Measurements from ENCODE around the gene PPP1R13B. TPM values are rescaled to one million over a fixed set of nuclear protein-coding genes. Genes with fewer than 3 reads are reported as not detected.
A peak's percentile ranks its signal among the peaks of the same experiment; 100 is the strongest.

The PPP1R13B gene
- total RNA-seq, 3 donors from 2014 or later: 49.6 to 65.5 (median 52.1) TPM

GRCh38 chr14:103712633-103713247, 134.6 kb downstream of the PPP1R13B start:
- intact Hi-C loops (cut with DNase I, micrococcal nuclease): no loop called here
- TF ChIP-seq, protein P1, sequence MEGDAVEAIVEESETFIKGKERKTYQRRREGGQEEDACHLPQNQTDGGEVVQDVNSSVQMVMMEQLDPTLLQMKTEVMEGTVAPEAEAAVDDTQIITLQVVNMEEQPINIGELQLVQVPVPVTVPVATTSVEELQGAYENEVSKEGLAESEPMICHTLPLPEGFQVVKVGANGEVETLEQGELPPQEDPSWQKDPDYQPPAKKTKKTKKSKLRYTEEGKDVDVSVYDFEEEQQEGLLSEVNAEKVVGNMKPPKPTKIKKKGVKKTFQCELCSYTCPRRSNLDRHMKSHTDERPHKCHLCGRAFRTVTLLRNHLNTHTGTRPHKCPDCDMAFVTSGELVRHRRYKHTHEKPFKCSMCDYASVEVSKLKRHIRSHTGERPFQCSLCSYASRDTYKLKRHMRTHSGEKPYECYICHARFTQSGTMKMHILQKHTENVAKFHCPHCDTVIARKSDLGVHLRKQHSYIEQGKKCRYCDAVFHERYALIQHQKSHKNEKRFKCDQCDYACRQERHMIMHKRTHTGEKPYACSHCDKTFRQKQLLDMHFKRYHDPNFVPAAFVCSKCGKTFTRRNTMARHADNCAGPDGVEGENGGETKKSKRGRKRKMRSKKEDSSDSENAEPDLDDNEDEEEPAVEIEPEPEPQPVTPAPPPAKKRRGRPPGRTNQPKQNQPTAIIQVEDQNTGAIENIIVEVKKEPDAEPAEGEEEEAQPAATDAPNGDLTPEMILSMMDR (IDR thresholded peaks at IDR 0.05): no peak
- ATAC-seq (no peak), DNase-seq (peak in 2 of 3 donors; percentile 59 to 60)
- H3K4me3 ChIP-seq: no peak overlapping the region
- H3K36me3 ChIP-seq (ENCODE audit: low read depth): peaks cover 4% of the 10 kb centered on the region
- peaks cover 46% of the 10 kb centered on the region for H3K4me1 ChIP-seq (ENCODE audit: low read depth)
- H3K9me3 ChIP-seq: no peaks in the 10 kb centered on the region

DNA sequence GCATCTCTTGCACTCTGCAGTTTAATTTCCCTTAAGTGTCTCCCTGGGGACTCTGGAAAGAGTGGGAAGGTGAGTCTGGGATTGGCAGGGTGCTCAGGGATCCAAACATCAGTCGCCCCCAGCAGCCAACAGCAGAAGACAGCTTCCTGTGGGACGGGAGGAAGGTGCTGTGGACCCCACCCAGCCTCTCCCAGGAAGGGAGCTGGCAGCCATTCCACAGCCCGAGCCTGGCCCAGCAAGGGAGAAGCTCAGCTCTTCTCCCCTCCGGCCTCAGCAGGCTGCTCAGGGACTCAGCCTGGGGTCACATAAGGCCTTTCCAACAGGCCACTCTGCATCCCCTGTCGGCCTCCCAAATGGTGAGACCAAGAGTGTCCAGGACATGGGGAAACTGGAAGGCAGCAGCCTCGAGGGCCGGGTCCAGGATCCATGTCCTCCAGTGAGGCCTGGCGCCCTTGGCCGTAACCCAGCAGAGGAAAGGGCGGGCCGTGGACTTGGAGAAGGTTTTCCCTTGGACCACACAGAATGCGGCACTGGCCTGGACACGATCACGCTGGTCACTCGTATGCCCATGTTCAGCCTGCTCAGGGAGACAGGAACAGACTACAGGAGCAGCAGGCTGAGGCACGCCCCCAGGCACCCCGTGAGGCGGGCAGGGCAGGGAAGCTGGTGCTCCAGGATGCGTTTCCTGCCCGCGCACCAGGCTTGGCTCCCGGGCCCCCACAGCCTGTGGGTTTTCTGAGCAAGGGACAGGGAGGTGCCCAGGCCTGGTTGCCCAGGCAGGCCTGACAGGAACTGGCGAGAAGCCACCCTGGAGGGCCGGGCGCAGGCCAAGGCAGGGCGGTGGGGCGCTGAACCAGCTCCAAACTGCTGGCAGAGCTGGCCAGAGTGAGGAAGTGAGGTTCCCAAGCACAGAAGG, 135.6 kb downstream of the PPP1R13B start:
- ATAC-seq: peak; percentile 46

DNA sequence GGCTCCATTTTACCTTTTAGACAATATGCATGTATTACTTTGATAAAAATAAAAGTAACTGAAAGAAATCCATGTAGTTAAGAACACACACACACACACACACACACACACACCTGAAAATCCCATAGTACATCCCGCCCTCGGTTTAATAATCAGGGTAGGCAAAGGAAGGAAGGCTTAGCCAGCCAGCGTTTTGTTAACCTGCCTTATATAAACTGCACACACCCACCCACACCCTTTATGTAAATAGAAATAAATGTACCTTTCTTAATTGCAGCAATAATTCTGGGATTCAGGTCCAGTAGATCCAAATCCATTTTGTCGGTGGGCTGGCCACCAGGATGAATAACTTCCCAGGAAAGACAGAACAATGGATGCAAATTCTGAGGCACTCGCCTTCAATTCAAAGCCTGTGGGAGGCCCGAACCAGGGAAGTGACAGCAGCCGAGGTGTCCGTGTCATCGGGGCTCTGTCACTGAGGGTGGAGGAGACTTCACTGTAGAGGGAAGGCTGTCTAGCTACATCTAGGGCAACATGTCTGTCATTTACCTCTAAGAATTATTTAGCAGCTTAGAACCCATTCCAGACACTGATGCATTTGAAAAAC, 136.5 kb downstream of the PPP1R13B start:
- peaks cover 4% of the 10 kb centered on the region for H3K36me3 ChIP-seq (ENCODE audit: low read depth)
- TF ChIP-seq, protein P1 (IDR thresholded peaks at IDR 0.05): no peak
- H3K4me1 ChIP-seq (ENCODE audit: low read depth): peaks cover 40% of the 10 kb centered on the region
- H3K4me3 ChIP-seq: no peak overlapping the region
- no peaks in the 10 kb centered on the region for H3K9me3 ChIP-seq
- peak; percentile 53 for ATAC-seq
- DNase-seq: peak in 1 of 3 donors; percentile 85
- intact Hi-C loops (cut with DNase I, micrococcal nuclease): no loop called here

More for the DNA sequence above, 135.6 kb downstream of the PPP1R13B start:
- DNase-seq: peak; percentile 71 to 85 (median 83)
- intact Hi-C loops (cut with DNase I, micrococcal nuclease): no loop called here
- Histone ChIP-seq H3K36me3 (ENCODE audit: low read depth) (peaks cover 4% of the 10 kb centered on the region), H3K4me3 (no peak overlapping the region), H3K9me3 (no peaks in the 10 kb centered on the region), H3K4me1 (ENCODE audit: low read depth) (peaks cover 44% of the 10 kb centered on the region)
- TF ChIP-seq, protein P1 (IDR thresholded peaks at IDR 0.05): no peak

GRCh38 chr14:103709814-103710213, 137.6 kb downstream of the PPP1R13B start:
- no peak for DNase-seq
- Histone ChIP-seq H3K36me3 (ENCODE audit: low read depth) (no peaks in the 10 kb centered on the region), H3K4me1 (ENCODE audit: low read depth) (peaks cover 40% of the 10 kb centered on the region), H3K9me3 (no peaks in the 10 kb centered on the region), H3K4me3 (no peak overlapping the region)
- TF ChIP-seq, protein P1 (IDR thresholded peaks at IDR 0.05): no peak
- intact Hi-C loops (cut with DNase I, micrococcal nuclease): no loop called here
- ATAC-seq: no peak

- intact Hi-C loops (cut with DNase I, micrococcal nuclease): no loop called here
- TF ChIP-seq, protein P1 (IDR thresholded peaks at IDR 0.05): no peak
- DNase-seq (no peak), ATAC-seq (no peak)
- no peaks in the 10 kb centered on the region for H3K36me3 ChIP-seq (ENCODE audit: low read depth)
- H3K4me1 ChIP-seq (ENCODE audit: low read depth): peaks cover 30% of the 10 kb centered on the region
- no peaks in the 10 kb centered on the region for H3K9me3 ChIP-seq
- H3K4me3 ChIP-seq: no peak overlapping the region
These were observed 138.6 kb downstream of the PPP1R13B start for GRCh38 chr14:103708750-103709187.

Measured in mucosa of descending colon (tissue), 3 donors.